Transverse colon (tissue), 4 donors: Measurements from ENCODE around the gene MYL4.

Source experiments
- POLR2A ChIP-seq: fragments of 450-650 bp; IDR thresholded peaks from one replicate; pipeline ENCODE4 v1.6.1; 2016; ENCODE audit warnings: antibody characterized with exemption, mild to moderate bottlenecking, moderate library complexity
- POLR2AphosphoS5 ChIP-seq, 3 donors: sonication (generic); formaldehyde crosslinking; IDR thresholded peaks; one replicate each; pipeline ENCODE4 v1.6.1; 2016; ENCODE audit warnings: antibody characterized with exemption in 3 of 3
- TF ChIP-seq, protein P1 (sequence below), 5 experiments: fragments of 200-600 bp in 3 of 5; fragments of 450-650 bp in 2 of 5; sonication (generic) in 3 of 5; IDR thresholded peaks; 1 replicate in 2 of 5; 2 replicates in 3 of 5; pipeline ENCODE4 v1.5.1; 2016 to 2017; ENCODE audit warnings: antibody characterized with exemption in 5 of 5, inconsistent platforms in 3 of 5, mild to moderate bottlenecking in 2 of 5, moderate library complexity in 1 of 5

- no peak for TF ChIP-seq POLR2A
- TF ChIP-seq POLR2AphosphoS5 (IDR thresholded peaks at IDR 0.05) = no peak
- TF ChIP-seq, protein P1, sequence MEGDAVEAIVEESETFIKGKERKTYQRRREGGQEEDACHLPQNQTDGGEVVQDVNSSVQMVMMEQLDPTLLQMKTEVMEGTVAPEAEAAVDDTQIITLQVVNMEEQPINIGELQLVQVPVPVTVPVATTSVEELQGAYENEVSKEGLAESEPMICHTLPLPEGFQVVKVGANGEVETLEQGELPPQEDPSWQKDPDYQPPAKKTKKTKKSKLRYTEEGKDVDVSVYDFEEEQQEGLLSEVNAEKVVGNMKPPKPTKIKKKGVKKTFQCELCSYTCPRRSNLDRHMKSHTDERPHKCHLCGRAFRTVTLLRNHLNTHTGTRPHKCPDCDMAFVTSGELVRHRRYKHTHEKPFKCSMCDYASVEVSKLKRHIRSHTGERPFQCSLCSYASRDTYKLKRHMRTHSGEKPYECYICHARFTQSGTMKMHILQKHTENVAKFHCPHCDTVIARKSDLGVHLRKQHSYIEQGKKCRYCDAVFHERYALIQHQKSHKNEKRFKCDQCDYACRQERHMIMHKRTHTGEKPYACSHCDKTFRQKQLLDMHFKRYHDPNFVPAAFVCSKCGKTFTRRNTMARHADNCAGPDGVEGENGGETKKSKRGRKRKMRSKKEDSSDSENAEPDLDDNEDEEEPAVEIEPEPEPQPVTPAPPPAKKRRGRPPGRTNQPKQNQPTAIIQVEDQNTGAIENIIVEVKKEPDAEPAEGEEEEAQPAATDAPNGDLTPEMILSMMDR (IDR thresholded peaks at IDR 0.05) = no peak
These were observed 15.8 kb downstream of the MYL4 start for GRCh38 chr17:47224966-47225365.
